Activated T-helper 1 cell treated with Interleukin-2 at 50 U/mL for 16 hours (primary cell): ENCODE results near the gene TMEM185A.
"Not testable (repeated sequence)": the region's sequence is repeated elsewhere in the genome, so short reads cannot be mapped to it uniquely, and the experiment has no call there.

Experiments
- DNase-seq: peaks from one replicate; pipeline ENCODE4 v3.0.0-alpha.2; 2020; ENCODE audit warnings: low read depth

The TMEM185A gene

GRCh38 chrX:149551245-149551938 is 80.2 kb downstream of the TMEM185A start:
- DNase-seq = not testable (repeated sequence)

GRCh38 chrX:149550454-149550853 is 81.1 kb downstream of the TMEM185A start:
- DNase-seq = not testable (repeated sequence)

- DNase-seq = not testable (repeated sequence)
These were observed 81.9 kb downstream of the TMEM185A start, which contains the start of gene HSFX3 for GRCh38 chrX:149549701-149550100. HSFX3 (minus strand) TSS chrX:149549924; CDS start chrX:149549852, 72 bp downstream.

- DNase-seq = not testable (repeated sequence)
These were observed 83.8 kb downstream of the TMEM185A start for GRCh38 chrX:149547782-149548181.

GRCh38 chrX:149546962-149547361 is 84.6 kb downstream of the TMEM185A start:
- DNase-seq = not testable (repeated sequence)
